GM19043 (cell line): Measurements from ENCODE around the gene UFSP1.
A peak's percentile ranks its signal among the peaks of the same experiment; 100 is the strongest.
"Not testable (repeated sequence)": the region's sequence is repeated elsewhere in the genome, so short reads cannot be mapped to it uniquely, and the experiment has no call there.

Experiments
- ATAC-seq: cut with Tn5 transposase; IDR thresholded peaks from one replicate; pipeline ENCODE4 v1.9.1; 2021; ENCODE audit warnings: low read depth; ENCODE audit not compliant: unreplicated experiment

The UFSP1 gene

DNA sequence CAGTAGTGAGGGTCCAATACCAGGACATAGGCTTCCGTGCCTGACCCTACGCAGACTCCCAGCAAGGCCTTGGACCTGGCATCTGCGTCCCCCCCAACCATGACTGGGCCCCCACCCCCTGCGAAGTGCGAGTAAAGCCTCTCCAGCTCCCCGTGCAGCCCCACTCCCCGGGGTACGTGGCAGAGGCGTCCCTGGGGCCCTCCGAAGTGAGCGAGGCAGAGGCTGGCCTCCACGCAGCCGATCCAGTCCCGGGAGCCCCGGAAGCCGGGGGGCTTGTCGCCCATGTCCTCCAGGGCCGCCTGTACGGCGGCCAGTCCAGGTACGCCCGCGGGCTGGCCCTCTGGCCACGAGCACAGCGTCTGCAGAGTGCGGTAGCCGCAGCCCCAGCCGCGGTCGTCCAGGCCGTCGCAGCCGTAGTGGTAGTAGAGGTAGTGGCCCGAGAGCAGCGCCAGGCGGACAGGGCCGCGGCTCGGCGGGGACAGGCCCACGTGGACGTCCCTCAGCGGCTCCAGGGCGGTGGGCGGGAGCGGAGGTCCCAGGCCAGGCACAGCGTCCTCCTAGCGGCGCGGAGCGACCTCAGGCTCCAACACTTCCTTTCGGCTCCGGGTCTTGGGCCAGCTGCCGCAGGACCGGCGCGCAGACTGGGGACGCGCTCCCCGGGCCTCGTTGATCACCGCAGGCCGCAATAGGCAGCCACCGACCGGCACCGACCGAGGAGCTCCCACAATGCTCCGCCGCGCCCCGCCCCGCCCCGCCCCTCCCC is at the start of gene UFSP1:
TSS of gene UFSP1 (minus strand) at position 728 of the 763 bp plus-strand sequence. CDS start at position 284, 444 bp downstream.
- peak; percentile 32 for ATAC-seq

DNA sequence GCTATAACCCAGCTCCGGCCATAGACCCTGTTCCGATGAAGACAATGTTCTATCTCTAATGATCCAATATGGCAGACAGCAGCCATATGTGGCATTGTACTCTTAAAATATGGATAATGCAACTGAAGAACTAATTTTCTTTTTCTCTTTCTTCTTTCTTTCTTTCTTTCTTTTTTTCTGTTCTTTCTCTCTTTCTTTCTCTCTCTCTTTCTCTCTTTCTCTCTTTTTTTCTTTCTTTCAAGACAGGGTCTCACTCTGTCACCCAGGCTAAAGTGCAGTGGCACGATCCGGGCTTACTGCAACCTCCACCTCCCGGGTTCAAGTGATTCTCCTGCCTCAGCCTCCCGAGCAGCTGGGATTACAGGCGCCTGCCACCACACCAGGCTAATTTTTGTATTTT is 46.7 kb upstream of the UFSP1 start:
- not testable (repeated sequence) for ATAC-seq

DNA sequence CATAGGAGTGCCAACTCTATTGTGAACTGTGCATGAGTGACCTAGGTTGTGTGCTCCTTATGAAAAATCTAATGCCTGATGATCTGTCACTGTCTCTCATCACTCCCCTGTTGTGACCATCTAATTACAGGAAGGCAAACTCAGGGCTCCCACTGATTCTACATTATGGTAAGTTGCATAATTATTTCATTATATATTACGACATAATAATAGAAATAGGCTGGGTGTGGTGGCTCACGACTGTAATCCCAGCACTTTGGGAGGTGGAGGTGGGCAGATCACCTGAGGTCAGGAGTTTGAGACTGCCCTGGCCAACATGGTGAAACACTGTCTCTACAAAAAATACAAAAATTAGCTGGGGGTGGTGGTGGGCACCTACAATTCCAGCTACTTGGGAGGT is 45.9 kb upstream of the UFSP1 start:
- not testable (repeated sequence) for ATAC-seq

DNA sequence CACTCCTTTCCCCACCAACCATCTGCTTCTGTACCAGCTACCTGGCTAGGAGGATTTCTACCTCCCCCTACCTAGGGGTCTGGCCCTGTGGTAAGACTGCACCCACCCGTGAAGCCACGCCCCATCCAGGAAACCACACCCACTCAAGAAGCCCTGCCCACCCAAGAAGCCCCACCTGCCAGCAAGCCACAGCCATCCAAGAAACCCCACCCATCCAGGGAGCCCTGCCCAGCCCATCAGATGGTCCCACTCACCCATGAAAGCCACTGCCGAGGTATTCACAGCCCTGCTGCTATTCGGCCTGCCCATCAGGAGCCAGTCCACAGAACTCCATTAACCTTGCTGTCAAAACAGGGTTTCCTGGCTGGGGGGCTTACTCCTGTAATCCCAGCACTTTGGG is 44.2 kb upstream of the UFSP1 start:
- ATAC-seq = no peak

DNA sequence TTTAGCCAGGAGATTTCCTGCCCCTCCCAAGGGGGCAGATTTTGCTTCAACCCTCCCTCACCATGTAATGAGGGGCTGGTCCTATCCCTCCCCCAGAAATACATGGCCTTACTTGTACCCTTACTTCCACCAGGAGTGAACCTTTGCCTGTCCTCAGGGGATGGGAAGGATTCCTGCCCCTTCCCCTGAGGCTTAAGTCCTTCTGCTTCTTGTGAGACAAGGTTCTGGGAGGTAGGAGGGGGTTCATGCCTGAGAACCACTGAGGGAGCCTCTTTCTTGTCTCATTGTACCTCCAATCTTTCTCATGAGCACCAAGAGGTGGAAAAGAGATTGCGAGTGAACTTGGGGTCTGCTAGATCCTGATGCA is 40.3 kb upstream of the UFSP1 start:
- no peak for ATAC-seq

DNA sequence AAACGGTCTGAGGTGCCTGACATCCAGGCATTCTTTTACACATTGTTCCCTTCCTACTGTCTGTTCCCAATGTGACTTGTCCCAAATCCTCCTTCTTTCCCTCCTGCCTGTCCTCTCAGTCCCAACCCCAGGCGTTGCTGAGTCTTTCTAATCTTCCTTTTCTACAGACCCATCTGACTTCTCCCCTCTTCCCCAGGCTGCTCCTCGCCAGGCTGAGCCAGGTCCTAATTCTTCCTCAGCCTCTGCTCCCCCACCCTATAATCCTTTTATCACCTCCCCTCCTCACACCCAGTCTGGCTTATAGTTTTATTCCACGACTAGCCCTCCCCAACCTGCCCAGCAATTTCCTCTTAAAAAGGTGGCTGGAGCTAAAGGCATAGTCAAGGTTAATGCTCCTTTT is 34.1 kb upstream of the UFSP1 start:
- not testable (repeated sequence) for ATAC-seq

DNA sequence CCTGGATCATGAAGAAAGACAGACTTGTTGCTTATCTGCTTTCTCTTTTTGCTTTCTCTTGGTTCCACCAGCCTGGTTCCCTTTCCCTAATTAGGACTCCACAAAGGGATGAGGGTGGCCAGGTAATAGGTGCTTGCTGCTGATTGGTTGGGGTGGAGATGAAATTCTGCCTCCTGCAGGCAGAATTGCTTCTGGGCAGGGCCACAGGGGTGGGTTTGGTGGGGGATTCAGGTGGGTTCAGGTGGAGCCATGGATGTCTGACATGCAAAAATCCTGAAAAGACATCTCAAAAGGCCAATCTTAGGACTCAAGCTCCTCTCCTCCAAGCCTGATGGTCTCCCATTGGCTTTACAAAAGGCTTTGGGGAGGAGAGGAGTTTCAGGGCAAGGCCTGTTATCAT is 31.5 kb upstream of the UFSP1 start:
- no peak for ATAC-seq

DNA sequence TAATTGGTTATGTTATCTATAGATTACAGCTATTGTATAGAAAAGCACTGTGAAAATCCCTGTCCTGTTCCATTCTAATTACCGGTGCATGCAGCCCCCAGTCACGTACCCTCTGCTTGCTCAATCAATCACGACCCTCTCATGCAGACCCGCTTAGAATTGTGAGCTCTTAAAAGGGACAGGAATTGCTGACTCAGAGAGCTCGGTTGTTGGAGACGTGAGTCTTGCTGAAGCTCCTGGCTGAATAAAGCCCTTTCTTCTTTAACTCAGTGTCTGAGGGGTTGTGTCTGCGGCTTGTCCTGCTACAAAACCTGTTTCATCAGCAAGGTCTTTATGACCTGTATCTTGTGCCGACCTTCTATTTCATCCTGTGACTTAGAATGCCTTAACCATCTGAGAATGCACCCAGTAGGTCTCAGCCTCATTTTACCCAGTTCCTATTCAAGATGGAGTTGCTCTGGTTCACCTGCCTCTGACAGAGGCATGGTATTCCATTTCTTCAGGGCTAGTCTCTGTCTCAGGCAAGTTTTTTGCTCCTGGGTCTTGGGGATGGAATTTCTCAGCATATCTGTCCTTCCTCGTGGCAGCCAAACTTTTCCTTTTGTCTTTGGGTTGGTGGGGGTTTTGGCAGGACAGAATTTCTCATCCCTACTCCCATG is 30.4 kb upstream of the UFSP1 start:
- ATAC-seq = not testable (repeated sequence)

DNA sequence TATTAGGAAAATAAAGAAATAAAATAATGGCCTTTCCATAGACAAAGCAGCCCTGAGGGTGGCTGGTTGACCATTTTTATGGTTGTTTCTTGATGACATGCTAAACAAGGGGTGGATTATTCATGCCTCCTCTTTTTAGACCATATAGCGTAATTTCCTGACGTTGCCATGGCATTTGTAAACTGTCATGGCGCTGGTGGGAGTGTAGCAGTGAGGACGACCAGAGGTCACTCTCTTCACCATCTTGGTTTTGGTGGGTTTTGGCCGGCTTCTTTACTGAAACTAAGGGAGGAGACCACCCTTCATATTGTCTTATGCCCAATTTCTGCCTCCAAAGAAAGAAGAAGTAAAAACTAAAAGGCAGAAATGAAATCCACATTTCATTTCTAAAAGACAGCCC is 29.8 kb upstream of the UFSP1 start:
- ATAC-seq = not testable (repeated sequence)

DNA sequence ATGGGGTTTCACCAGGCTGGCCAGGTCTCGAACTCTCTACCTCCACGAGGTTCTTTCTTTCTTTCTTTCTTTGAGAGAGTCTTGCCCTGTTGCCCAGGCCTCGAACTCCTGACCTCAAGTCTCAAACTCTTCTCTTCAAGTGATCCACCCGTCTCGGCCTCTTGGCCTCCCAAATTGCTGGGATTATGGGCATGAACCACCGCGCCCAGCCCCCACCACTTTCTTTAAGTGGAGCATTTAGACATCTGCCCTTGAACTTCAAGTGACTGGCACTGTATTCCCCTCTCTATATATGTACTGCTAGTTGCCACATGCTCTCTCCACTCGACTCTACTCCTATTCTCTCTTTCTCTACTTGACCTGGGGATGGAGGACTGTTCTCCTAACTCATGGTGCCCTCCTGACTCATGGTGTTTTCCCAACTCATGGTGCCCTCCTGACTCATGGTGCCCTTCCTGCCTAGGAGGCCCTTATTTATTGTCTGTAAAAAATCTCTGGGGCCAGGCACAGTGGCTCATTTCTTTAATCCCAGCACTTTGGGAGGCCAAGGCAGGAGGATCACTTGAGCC is 25.4 kb upstream of the UFSP1 start:
- ATAC-seq = no peak

DNA sequence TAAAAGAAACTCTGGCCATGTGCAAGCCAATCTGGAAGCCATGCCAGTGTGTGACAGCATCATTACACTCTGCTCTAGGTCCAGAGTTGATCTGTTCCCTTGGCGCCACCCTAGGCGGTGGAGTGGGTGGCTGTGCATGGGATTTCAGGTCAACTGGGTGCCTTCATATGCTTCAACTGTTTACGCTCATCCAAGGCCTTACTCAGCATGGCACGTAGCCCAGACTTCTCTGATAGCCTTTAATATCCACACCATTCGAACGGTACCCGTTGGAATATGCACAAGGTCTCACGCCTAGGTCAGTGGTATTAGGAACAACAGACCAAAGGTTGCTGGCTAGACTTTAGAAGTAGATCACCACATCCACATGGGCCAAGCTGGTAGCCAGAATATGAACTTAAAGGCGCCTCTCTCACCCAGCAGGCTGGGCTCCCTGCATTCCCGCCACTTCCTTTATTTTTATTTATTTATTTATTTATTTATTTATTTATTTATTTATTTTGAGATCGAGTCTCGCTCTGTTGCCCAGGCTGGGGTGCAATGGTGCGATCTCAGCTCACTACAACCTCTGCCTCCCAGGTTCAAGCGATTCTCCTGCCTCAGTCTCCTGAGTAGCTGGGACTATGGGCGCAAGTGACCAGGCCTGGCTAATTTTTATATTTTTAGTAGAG is 24.8 kb upstream of the UFSP1 start:
- ATAC-seq = no peak

DNA sequence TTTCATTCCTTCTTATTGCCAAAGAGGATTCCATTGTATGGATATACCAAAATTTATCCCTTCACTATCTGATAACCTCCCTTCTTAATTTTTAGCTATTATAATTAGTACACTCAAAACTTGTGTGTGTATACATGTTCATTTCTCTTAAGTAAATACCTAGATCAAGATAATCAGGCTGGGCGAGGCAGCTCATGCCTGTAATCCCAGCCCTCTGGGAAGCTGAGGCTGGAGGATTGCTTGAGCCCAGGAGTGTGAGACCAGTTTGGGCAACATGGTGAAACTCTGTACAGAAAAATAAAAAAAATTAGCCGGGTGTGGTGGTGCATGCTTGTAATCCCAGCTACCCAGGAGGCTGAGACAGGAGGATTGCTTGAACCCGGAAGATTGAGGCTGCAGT is 22.0 kb upstream of the UFSP1 start:
- ATAC-seq = no peak

DNA sequence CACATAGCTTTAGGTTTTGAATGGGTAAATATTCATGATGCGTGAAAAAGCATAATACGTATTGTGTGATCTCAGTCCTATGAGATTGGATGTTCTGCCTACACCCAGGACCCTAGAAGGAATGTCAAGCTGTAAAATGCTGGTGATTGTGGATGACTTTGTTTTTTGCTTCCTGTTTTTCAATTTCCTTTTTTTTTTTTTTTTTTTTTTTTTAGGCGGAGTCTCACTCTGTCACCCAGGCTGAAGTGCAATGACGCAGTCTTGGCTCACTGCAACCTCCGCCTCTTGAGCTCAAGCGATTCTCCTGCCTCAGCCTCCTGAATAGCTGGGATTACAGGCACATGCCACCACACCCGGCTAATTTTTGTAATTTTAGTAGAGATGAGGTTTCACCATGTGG is 20.9 kb upstream of the UFSP1 start:
- ATAC-seq = not testable (repeated sequence)

DNA sequence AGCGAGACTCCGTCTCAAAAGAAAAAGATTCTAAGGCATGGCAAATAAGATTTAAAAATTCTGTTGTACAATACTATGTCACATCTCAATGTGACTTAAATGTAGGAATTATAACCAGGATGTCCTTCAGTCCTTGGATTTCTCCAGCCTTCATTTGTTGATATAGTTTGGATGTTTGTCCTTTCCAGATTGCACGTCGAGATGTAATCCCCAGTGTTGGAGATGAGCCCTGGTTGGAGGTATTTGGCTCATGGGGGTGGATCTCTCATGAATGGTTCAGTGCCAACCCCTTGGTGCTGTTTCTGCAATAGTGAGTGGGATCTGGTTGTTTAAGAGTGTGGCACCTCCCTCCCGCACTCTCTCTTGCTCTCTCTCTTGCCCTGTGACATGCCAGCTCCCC is 19.0 kb upstream of the UFSP1 start:
- ATAC-seq = no peak

DNA sequence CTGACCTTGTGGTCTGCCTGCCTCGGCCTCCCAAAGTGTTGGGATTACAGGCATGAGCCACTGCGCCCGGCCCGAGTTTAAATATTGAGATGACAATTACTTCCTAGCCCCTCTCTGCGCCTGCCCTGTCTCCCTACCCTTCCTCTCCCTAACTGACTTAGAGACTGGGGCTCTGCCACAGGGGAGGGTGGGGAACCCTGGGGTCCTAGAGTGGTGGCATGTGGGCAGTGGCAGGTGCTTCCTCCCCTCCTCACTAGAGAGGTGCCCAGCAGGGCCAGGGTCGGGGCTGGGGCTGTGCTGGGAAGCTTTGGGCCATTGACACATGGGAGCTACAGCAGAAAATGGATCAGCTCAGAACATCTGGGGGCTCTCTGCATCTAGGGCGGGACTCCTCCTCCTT is 13.1 kb upstream of the UFSP1 start:
- no peak for ATAC-seq

DNA sequence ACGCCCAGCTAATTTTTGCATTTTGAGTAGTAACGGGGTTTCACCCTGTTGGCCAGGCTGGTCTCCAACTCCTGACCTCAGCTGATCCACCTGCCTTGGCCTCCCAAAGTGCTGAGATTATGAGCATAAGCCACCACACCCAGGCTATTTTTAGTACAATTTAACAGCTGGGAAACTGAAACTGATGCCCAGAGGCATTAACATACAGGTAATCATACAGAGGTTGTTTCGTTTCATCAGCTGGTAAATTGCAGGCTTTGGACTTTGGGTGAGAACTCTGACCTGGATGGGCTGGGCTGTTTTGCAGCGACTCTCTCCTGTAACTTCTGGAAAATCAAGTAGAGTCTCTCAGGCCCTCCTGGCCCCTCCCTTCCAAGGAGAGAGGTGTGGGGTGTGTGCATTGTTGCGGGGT is 12.4 kb upstream of the UFSP1 start:
- no peak for ATAC-seq

DNA sequence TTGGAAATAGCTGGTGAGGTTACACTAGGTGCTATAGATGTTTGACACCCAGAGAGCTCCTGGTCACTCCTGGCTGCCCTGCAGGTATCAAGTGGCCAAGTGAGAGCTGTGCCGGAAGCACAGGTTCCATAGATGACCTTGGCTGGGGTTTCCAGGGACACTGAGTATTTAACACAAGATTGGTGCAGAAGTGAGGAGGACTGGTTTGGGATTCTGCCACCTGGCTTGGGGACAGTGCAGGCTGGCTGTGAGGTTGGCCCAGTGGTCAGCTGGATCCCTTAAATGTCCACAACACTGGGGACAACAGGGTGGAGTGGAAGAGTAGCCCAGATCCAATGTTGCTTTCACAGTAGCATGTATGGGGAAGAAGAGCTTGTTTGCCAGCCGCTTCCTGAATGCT is 11.5 kb upstream of the UFSP1 start:
- ATAC-seq = no peak

DNA sequence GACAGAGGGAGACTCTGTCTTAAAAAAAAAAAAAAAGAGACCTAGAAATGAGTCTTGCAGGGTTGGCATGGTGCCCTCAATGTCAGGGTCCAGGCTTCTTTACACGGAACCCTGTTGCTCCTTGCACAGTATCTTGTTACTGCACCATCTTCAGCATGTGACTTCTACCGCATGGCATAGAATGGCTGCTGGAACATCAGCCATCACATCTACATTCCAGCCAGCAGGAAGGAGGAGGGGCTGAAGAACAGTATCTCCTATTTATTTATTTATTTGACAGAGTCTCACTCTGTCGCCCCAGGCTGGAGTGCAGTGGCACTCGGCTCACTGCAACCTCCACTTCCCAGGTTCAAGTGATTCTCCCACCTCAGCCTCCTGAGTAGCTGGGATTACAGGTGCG is 9.9 kb upstream of the UFSP1 start:
- ATAC-seq = no peak

DNA sequence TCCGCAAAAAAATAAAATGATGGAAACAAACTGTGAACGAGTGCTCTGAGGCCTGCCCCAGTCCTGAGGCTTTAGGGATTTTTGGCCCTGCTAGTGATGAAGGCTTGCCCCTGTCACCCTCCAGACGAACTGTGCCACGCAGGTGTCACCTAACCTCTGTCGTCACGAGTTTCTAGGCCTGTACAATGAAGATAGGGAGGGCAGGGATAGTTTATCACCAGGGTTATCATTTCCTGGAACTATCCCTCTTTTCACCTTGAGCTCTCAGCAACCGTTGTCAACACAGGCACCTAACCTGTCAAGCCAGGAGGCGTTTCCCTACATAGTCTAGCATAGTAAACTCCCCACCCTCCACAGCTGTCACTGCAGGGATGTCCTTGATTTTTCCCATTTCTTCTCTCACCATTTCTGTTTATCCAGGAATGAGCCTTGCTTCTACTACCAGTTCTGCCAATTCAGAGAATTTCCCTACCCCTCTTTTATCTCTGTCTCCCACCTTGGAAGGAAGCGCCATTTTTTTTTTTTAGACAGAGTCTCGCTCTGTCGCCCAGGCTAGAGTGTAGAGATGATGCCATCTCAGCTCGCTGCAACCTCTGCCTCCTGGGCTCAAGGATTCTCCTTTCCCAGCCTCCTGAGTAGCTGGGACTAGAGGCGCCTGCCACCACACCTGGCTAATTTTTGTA is 8.4 kb upstream of the UFSP1 start:
- no peak for ATAC-seq

DNA sequence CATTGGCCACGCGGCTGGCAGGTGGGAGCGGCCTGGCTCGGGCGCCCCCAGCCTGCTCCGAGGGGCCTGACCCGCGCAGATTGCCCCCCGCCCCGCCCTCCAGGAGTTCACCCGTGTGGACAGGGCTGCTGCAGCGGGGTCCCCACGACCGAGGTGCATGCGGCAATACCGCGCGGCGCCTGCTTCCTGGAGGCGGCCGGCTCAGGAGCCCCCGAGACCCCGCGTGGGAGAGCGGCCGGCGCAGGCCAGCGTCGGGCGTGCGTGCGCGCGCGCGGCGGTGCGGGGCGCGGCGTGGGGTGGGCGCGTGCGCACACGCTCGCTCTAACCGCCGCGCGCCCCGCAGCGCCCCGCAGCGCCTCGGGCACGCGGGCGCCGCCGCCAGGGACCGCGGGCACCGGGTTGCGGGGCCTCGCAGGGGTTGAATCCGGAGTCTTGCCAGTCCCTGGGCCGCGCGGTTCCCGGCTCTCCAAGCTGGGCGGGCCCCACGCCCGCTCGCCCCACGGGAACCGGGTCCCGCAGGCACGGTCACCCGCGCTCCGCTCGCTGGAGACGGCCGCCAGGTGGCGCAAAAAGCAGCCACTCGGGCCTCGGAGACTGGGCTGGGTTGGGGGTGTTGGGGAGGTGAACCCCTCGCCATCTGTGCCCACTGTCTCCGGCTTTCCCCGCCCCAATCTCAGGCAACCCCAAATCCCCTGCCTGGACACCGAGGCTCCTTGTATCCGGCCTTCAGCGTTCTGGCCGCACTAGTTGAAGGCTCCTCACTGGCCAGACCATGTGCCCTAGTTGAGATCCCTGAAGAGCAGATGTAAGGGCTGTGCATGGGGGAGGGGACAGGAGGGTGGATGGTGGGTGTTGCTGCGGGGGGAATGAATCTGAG is 7.5 kb upstream of the UFSP1 start:
- ATAC-seq = no peak
